T1000 (cell line): ENCODE results near the gene ADCY1.

Experiments used
- DNase-seq: peaks from one replicate; lab custom pipeline; 2025; ENCODE audit warnings: mixed read lengths; lab: John Stamatoyannopoulos, UW

Gene ADCY1

DNA sequence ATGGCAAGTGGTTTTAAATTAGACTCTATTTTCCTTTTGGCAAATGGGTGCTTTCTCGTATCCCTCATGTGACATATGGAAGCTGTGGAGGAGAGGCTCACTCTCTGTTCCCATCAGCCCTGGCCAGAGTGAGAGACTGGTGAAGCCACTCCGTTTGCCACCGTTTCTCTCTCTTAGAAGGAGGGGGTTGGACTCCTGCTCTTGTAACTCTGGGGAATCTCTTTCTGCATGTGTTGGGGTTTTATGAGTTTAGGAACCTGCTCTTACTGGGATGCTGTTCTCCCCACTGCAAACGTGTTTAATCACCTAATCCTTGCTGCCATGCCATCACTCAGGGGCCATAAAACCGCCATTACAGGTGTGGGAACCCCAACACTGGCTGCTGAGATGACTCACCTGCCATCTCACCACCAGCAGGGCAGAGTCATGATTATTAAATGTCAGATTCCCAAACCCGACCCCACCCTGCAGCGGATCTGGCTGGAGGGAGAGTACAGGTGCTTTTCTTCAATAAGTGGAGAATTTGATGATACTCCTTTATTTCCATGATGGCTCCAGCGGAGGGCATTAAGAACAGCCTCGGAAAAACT lies 103.2 kb downstream of the ADCY1 start:
- no peak for DNase-seq

DNA sequence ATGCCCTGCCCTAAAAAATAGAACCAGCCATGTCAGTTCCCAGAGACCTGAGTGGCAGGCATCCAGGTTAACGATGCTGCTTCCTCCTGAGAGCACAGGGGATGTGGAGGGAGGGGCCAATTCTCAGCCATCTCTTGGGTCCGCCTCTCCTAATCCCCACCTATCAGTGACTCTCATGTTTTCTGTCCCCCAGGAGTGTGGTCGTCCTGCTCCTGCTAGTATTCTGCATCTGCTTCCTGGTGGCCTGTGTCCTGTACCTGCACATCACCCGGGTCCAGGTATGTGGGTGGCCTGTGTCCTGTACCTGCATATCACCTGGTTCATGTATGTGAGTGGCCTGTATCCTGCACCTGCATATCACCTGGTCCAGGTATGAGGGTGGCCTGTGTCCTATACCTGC lies 105.3 kb downstream of the ADCY1 start:
- no peak for DNase-seq

DNA sequence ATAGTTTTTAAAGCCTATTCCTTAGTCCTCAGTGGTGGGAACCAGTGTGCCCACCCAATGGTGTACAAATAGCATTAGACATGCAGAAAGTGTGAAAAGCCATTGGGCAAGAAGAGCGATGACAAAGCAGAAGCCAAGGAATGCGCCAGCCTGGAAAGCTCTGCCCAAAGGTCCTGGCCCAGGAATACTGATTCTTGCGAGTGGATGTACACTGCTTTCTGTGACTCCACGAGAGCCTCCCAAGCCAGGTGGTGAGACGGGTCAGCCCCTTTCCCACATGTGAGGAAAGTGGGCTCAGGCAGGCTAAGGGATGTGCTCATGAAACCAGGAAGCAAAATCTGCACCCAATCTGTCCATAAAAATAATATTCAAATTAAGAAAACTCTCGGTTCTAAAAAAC lies 106.6 kb downstream of the ADCY1 start:
- no peak for DNase-seq

DNA sequence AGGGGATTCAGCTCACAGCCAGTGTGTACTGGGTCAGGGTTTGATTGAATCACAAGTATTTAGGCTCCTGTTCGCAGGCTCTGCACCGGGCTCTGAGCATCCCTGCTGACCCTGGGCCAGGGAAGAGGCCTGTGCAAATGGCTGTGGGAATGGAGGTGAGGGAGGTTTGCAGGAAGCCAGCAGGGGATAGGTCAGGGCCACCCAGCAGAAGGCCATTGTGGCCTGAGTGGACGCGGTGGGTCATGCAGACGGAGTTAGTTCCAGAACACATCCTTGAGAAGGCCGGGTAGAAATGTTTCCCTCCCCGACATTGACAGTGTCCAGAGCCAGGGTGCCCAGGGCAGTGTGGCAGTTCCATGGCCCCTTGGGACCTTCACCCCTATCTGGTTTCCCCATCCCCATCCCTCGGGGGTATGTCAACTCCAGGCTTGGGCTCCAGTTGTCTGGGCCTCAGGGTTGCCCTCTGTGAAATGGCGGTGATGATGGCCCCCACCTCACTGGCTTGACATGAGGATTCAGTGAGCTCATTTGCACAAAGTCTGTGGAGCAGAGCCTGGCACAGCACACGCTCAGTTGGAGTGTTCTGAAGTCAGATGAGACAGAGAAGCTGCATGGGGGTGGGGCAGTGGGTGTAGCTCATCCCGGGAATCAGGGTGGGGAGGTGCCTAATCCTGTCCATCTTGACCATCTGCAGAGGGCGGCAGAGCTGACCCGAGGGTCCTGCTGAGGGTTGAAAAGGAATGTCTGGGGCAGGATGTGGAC lies 107.6 kb downstream of the ADCY1 start:
- DNase-seq = no peak

DNA sequence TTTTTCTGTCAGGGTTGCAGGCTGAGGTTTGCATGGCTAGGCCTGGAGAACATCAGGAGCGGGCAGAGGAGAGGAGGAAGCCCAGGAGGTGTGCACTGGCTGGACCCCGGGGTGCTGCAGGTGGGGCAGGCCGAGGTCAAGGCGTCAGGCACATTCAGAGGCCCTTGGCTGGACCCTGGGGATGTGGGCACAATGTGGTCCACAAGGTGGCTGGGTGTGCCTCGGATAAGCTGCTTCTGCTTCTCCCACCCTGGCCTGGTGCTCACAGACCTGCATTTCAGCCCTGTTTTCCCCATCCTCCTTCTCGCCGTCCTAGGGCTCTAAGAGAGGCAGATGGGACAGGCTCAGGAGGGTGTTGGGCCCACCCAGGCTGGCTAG lies 108.2 kb downstream of the ADCY1 start:
- no peak for DNase-seq

DNA sequence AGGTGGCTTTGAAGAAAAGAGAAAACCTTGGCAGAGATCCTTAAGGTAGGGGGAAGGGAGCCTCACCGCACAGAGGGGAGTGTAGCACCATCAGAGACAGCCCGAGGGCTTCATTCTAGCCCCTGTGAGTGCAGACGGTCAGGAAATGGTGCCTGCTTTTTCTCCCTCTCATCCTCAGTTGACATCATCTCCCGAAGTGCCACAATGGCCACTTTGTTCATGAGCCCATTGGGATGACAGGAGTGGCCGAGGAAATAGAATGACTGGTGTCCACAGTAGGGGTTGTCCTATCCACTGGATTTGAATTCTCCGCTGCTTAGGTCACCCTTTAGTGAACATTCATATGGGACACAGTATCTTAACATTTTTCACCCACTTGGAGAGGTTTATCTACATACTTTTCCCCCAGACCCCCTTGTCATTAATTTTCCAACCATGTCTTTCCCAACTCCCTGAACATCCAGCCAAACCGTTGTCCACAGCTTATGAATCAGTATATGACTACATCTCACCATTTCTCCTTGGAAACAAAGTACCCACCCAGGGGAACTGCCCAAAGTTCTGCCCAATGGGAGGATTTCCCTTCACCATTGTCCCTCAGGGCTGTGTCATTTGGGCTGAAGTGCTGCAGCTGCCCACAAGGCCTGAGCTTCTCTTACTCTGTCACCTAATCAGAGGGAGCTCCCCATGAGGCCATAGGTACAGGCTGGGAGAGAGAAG lies 108.8 kb downstream of the ADCY1 start:
- no peak for DNase-seq

DNA sequence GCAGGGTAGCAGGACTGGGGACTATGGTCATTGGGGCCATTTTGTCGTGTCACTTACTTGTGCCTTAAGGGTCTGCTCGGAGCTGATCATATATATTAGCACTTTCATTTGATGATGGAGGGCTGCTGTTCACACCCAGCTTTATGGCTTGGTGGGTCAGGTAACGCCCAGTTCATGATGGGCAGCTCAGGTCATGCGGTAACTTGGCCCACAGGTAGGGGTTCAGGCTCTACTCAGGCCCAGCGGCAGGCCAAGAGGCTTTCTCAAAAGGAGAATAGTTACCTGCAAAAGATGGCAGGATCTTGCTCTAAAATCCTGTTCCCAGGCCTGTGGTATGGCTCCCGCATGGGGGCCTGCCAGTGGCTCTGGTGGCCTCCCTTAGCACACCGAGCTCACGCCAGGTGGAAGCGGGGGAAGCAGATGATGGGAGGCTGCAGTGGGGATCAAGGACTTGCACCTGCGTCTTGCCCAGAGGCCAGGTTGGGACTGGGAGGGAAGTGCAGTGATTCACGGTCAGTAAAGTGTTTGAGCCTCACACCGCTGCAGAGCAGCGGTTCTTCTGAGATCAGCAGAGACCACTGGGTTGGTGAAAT lies 109.5 kb downstream of the ADCY1 start:
- no peak for DNase-seq

DNA sequence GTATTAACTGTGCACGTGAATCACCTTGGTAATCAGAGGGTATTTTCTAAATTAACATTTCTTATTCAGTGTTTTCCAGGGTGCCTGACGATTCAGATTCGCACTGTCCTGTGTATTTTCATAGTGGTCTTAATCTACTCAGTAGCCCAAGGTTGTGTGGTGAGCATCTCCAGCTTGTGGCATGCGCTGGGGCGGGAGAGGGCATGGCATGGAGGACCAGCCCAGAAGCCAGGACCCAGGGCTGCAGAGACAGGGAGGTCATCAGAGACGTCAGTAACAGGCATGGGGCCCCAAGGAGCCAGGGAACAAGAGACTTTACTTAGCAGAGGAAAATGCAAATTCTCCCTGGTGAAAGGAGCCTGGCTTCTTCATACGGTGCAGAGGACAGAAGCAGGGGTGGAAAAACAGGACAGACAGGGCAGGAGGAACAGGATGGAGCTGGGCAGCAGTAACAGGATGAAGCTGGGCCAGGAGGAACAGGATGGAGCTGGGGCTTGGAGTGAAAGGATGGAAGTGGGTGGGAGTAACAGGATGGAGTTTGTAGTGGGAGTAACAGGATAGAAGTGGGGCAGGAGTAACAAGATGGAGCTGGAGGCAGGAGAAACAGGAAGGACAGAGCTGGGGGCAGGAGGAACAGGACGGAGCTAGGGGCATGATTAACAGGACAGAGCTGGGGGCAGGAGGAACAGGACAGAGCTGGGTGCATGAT lies 110.9 kb downstream of the ADCY1 start:
- no peak for DNase-seq

DNA sequence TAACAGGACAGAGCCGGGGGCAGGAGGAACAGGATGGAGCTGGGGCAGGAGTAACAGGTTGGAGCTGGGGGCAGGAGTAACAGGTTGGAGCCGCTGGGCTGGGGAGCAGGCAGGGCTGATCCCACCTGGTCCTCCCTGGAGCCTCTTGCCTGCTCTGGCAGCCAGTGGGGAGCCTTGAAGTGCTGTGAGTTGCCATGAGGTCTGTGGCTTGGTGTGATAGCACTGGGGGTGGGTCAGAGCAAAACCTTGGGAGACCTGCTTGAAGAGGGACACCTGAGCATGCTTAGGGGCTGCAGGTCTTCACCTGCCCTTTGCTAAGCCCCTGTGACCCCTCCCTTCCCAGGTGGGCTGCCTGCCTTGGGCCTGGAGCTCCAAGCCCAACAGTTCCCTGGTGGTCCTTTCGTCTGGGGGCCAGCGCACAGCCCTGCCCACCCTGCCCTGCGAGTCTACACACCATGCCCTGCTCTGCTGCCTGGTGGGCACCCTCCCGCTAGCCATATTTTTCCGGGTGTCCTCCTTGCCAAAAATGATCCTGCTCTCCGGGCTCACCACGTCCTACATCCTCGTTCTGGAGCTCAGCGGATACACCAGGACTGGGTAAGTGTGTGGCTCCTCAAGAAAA lies 111.6 kb downstream of the ADCY1 start:
- no peak for DNase-seq

DNA sequence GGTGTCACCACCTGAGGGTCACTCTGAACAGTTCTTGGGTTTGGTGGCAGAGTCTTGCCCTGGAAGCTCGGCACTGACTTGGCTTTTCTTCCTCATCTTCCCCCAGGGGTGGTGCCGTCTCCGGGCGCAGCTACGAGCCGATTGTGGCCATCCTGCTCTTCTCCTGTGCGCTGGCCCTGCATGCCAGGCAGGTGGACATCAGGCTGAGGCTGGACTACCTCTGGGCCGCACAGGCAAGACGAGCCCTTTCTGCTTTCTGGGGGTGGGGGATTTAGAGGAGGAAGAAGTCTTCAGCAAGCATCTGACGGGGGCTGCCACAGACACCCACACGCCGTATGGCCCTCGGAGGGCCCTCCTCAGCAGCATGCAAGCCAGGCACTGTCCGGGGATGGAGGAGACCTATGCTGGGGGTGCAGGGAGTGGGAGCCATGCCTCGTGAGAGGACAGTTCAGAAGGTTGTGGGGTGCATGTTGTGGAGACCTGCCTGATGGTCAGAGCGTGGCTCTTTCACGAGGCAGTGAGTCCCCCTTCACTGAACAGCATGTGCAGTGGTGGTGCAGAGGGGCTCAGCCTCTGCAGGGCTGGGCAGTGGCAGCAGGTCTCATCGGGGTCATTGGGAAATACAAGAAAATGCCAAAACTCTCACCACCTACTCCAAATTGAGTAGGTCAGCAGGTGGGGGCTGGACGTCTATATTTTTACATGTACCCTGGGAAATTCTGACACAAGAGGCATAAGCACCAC lies 112.4 kb downstream of the ADCY1 start:
- no peak for DNase-seq

DNA sequence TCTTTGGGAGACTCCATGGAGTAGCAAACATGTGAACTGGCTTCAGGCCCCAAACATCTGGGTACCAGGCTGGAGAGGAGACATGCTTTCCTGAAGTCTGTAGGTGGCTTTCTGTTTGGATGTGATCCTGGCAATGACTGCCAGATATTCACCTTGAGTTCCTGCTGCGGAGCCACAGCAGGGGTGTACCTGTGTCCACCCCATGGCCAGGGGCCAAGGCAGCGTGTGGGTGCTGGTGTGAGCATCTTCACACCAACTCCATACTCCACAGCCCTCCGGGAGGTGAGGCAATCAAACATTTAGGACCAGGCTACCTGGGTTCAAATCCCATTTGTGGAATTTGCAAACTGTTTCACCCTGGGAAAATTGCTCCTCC lies 113.0 kb downstream of the ADCY1 start:
- DNase-seq = no peak

DNA sequence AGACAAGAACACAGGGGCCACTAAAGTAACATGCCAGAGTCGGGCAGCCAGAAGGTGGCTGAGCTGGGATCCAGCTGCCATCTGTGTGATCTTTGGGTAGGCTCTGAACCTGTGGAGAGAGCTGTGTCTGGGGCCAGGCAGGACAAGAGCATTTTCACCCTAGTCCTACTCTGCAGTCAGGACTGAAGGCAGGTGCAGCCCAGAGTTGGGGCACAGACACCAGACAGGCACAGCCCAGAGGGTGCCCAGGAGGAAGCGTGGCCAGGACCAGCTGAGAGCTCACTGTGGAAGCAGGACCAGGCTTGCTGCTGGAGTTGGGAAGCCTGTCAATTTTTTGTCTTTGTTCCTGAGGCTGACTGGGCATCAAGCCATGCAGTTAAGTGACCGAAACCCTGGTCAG lies 113.6 kb downstream of the ADCY1 start:
- DNase-seq = no peak

DNA sequence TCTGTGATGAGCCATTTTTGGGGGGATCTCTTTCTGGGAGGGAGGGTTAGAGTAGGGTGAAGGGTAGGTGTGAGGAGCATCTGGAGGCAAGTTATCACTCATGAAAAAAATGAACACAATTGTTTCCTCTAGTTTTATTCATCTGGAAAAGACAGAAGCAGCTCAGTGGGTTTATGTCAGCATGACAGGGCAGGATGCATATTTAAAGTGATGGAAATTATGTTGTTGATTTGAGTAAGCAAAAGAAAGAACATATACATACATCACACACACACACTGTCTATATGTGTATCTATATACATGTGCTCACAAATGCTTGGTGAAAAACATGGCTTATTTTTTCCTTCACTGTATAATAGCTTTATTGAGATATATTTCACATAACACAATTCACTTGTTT lies 114.2 kb downstream of the ADCY1 start:
- no peak for DNase-seq

DNA sequence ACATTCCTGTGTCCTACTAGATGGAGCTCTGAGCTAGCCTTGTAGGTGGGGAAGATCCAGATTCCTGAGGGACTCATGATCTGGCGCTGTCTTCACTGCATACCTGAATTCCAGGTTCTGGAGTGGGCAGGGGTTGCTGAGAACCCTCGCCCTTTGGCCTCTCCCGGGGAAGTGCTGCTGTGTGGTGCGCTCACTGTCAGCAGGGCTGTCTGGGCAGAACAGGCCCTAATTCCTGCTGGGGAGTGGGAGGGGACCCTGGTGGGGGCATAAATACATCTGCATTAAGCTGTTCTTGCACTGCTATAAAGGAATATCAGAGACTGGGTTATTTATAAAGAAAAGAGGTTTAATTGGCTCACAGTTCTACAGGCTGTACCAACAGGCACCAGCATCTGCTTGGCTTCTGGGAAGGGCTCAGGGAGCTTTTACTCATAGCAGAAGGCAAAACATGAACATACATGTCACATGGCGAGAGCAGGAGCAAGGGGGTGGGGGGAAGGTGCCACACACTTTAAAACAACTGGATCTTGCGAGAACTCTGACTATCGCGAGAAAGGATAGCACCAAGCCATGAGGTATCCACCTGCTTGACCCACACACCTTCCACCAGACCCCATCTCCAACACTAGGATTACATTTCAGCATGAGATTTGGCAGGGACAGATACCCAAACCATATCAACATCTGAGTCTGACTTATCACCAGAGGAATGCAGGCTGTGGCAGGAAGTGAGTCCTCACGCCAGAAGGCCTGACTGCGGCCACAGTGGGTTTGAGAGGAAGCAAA lies 115.0 kb downstream of the ADCY1 start:
- no peak for DNase-seq

DNA sequence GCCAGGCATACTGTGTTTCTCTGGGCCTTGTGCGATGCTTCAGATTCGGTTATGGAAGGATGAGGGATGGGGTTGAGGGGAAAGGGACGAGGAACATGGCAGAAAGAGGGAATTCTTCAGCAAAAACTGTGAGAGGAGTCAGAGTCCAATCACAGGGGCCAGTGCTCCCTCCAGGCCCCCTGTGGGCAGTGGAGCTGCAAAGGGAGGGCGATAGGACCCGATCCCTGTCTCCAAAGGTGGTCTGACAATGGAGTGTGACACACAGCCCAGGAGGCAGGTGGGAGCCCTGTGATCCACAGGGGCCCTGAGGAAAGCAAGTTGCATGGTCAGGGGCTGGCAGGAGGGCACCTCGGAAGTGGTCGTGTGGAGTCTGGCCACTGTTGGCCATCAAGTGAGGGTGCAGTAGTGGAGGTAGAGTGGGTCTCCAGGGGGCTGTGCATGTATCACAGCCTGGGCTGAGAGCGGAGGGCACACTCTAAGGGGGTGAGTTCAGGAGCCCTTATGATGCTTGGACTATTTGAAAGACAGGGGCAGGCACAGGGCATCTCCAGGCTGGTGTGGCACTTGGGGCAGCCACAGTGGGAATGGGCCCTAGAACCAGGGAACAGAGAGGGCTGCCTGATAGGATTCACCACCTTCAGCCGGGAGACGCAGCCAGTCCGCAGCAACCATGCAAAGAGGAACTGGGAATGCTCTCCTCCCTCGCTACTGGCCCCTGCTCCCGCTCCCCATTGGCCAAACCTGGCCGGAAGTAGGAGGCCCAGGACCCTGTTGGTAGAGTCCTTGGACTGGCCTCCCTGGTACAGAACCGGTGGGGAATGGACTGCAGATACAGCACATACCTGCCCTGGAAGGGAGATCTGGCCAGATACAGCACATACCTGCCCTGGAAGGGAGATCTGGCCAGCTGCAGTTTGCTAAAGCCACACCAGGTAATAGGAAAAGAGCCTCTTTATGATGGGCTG lies 115.9 kb downstream of the ADCY1 start:
- DNase-seq = no peak

DNA sequence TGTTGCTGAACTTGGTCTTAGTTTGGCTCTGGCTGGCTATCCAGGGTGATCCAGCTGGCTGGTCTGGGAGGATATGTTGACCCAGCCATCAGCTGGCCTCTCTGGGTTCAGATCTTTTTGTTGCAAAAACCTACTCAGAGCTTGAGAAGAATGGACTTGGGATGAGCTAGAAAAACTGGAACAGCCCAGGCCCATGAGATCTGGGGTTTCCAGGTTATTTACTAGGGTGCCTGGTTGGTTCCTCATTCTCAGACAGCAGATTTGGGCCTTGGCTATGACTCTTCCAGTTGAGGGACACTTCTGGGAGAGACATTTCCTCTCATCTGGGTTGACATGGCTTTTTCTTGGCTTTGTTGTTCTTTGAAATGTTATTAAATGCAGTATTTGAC lies 116.6 kb downstream of the ADCY1 start:
- DNase-seq = no peak

DNA sequence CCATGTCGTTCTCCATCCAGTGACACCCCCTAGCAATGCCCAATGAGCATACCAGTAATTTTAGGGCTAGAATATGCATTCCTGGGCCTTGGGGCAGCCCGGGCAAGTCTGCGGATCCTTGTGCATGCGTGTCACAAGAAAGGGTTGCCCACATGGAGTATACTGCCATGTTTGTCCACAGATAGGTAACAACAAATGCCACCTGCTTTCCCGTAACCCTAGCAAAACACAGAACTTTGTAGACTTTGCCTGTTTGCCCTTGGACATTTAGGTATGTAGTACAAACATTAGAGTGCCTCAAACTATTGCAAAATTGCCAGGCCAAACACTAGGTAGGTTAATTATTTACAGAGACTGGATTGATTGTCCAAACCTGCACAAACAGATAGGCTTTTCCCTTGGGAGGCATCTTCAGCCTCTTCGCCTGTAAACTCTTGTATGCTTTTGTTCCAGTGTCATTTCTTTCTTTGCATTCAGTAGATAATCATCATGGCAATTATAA lies 117.0 kb downstream of the ADCY1 start:
- DNase-seq = no peak

DNA sequence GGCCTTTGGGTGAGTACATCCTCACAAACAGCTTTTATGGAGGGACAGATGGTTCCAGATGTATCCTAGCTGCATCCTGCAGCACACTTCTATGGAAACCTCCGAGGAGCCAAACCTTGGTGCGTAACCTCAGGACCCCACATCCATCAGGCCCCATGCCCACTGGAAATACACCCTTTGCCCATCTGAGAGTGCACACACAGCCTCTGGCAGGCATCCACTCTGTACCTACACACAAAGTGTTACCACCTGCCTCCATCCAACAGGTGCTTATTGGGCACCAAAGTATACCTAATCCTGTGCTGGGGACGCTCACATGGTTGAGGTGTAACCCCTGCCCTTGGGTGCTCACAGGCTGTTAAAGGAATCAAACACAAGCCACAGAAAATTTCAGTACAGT lies 117.9 kb downstream of the ADCY1 start:
- no peak for DNase-seq
